HCT116 (cell line): ENCODE measurements around the gene MYH15. TPM values are rescaled to one million over a fixed set of nuclear protein-coding genes. Genes with fewer than 3 reads are reported as not detected.

ENCODE experiments used
- ATAC-seq: fragments of 200-7000 bp; cut with Tn5 transposase; 2 replicates; pipeline ENCODE4 v1.9.1; 2020; ENCODE audit warnings: mild to moderate bottlenecking, moderate library complexity
- Bru-seq: library from RNA; stranded (reverse); fragments of 400-500 nt; gene quantifications from one replicate; lab custom pipeline; 2021; lab: Mats Ljungman, UMichigan
- BruChase-seq, 2 experiments: library from RNA; stranded (reverse); fragments of 400-500 nt; gene quantifications; one replicate each; lab custom pipeline; 2021; lab: Mats Ljungman, UMichigan
- BruUV-seq: library from RNA; stranded (reverse); fragments of 400-500 nt; replicated peaks from 2 replicates; lab custom pipeline; 2021; lab: Mats Ljungman, UMichigan
- CTCF ChIA-PET: fragments of 300-600 bp; sonication (Branson Sonifier 250); formaldehyde crosslinking; loops from one replicate; lab custom pipeline; 2021; ENCODE audit warnings: antibody characterized with exemption; lab: Charles Lee
- POLR2A ChIA-PET: fragments of 300-600, 350-600 bp; sonication (Branson Sonifier 250); formaldehyde crosslinking; loops from one replicate; lab custom pipeline; 2021; ENCODE audit warnings: antibody characterized with exemption; lab: Charles Lee
- RAD21 ChIA-PET, 2 experiments: fragments of 300-600 bp; sonication (Branson Sonifier 250); formaldehyde crosslinking; loops; one replicate each; lab custom pipeline; 2023; ENCODE audit warnings: low total read pairs in 2 of 2; ENCODE audit not compliant: uncharacterized antibody in 2 of 2, unreplicated experiment in 2 of 2, low non-redundant PET in 1 of 2; lab: Charles Lee
- DNase-seq: peaks from one replicate; pipeline ENCODE4 v3.0.0-alpha.2; 2010; ENCODE audit warnings: low read depth, low spot score
- H2AFZ ChIP-seq: fragments of 200-600 bp; shearing (Covaris generic), sonication (generic); 2 replicates; pipeline ENCODE4 v1.6.1; 2017; ENCODE audit warnings: low read depth, mixed run types, mixed read lengths, antibody characterized with exemption, low read length; ENCODE audit not compliant: poor library complexity, severe bottlenecking
- H3K27ac ChIP-seq: 2 replicates; pipeline ENCODE4 v1.5.1; 2012; ENCODE audit warnings: low read depth, low read length
- H3K27me3 ChIP-seq: fragments of 200-600 bp; sonication (generic); 2 replicates; pipeline ENCODE4 v1.6.1; 2016; ENCODE audit warnings: mixed run types, low read length, mixed read lengths; ENCODE audit not compliant: insufficient read depth
- H3K36me3 ChIP-seq, 2 experiments: fragments of 200-500 bp in 1 of 2; fragments of 200-600 bp in 1 of 2; sonication (Bioruptor generic) in 1 of 2; sonication (generic) in 1 of 2; 2 replicates each; pipeline versions ENCODE4 v1.5.1 to v1.6.1; 2014 to 2016; ENCODE audit warnings: low read length in 2 of 2, inconsistent platforms in 1 of 2, mixed read lengths in 1 of 2, mixed run types in 1 of 2; ENCODE audit not compliant: insufficient read depth in 2 of 2, control insufficient read depth in 1 of 2
- H3K4me1 ChIP-seq, 2 experiments: fragments of 200-600 bp in 1 of 2; sonication (generic) in 1 of 2; 2 replicates each; pipeline versions ENCODE4 v1.5.1 to v1.6.1; 2012 to 2017; ENCODE audit warnings: low read length in 2 of 2, inconsistent platforms in 1 of 2, mild to moderate bottlenecking in 1 of 2, mixed read lengths in 1 of 2, mixed run types in 1 of 2, moderate library complexity in 1 of 2; ENCODE audit not compliant: insufficient read depth in 2 of 2, control insufficient read depth in 1 of 2
- H3K4me2 ChIP-seq: fragments of 200-600 bp; sonication (generic); 2 replicates; pipeline ENCODE4 v1.6.1; 2017; ENCODE audit warnings: mixed run types, low read length, mixed read lengths
- H3K4me3 ChIP-seq, 2 experiments: fragments of 200-600 bp in 1 of 2; sonication (generic) in 1 of 2; replicated peaks in 1 of 2; 2 replicates each; pipeline ENCODE4 v1.5.1; 2011 to 2016; ENCODE audit warnings: low read length in 2 of 2, control low read depth in 1 of 2, low read depth in 1 of 2, mild to moderate bottlenecking in 1 of 2, mixed read lengths in 1 of 2, mixed run types in 1 of 2
- H3K79me2 ChIP-seq: fragments of 200-600 bp; sonication (generic); 2 replicates; pipeline ENCODE4 v1.6.1; 2017; ENCODE audit warnings: mild to moderate bottlenecking, mixed run types, low read length, moderate library complexity, mixed read lengths; ENCODE audit not compliant: insufficient read depth
- H3K9ac ChIP-seq: fragments of 200-600 bp; sonication (generic); 2 replicates; pipeline ENCODE4 v1.6.1; 2016; ENCODE audit warnings: low read length, mixed read lengths
- H3K9me2 ChIP-seq: fragments of 200-600 bp; sonication (generic), shearing (Covaris generic); 2 replicates; pipeline ENCODE4 v1.6.1; 2017; ENCODE audit warnings: mixed run types, mild to moderate bottlenecking, moderate library complexity; ENCODE audit not compliant: insufficient read depth
- H3K9me3 ChIP-seq, 2 experiments: fragments of 200-500 bp in 1 of 2; fragments of 200-600 bp in 1 of 2; sonication (Bioruptor generic) in 1 of 2; sonication (generic) in 1 of 2; 2 replicates each; pipeline ENCODE4 v1.6.1; 2014 to 2017; ENCODE audit warnings: low read length in 2 of 2, mixed read lengths in 2 of 2, inconsistent platforms in 1 of 2, low read depth in 1 of 2, mild to moderate bottlenecking in 1 of 2, mixed run types in 1 of 2, moderate library complexity in 1 of 2; ENCODE audit not compliant: control insufficient read depth in 1 of 2, insufficient read depth in 1 of 2
- H4K20me1 ChIP-seq: fragments of 200-600 bp; sonication (generic), shearing (Covaris generic); 2 replicates; pipeline ENCODE4 v1.6.1; 2017; ENCODE audit warnings: mixed run types, mild to moderate bottlenecking, moderate library complexity; ENCODE audit not compliant: insufficient read depth
- ATF3 ChIP-seq: IDR thresholded peaks from 2 replicates; pipeline ENCODE4 v1.6.1; 2012
- CEBPB ChIP-seq: IDR thresholded peaks from 2 replicates; pipeline ENCODE4 v1.6.1; 2012; ENCODE audit warnings: low read depth
- CTCF ChIP-seq, 3 experiments: fragments of 200-600 bp in 1 of 3; sonication (generic) in 1 of 3; IDR thresholded peaks in 2 of 3; conservative IDR thresholded peaks in 1 of 3; 2 replicates each; pipeline ENCODE4 v1.5.1; 2012 to 2017; ENCODE audit warnings: low read depth in 2 of 3, low read length in 2 of 3, antibody characterized with exemption in 1 of 3, borderline replicate concordance in 1 of 3, control low read depth in 1 of 3, mild to moderate bottlenecking in 1 of 3, mixed read lengths in 1 of 3, mixed run types in 1 of 3, moderate library complexity in 1 of 3; ENCODE audit not compliant: insufficient read depth in 1 of 3
- ELF1 ChIP-seq: IDR thresholded peaks from 2 replicates; pipeline ENCODE4 v1.6.1; 2012; ENCODE audit warnings: low read depth, borderline replicate concordance
- EZH2 ChIP-seq: fragments of 200-600 bp; sonication (generic); IDR thresholded peaks from 2 replicates; pipeline ENCODE4 v1.6.1; 2017; ENCODE audit warnings: antibody characterized with exemption, mixed run types
- EZH2phosphoT487 ChIP-seq: fragments of 200-600 bp; IDR thresholded peaks from 2 replicates; pipeline ENCODE4 v1.6.1; 2018; ENCODE audit warnings: antibody characterized with exemption, borderline replicate concordance
- FOSL1 ChIP-seq: IDR thresholded peaks from 2 replicates; pipeline ENCODE4 v1.6.1; 2012; ENCODE audit warnings: low read depth
- JUND ChIP-seq: IDR thresholded peaks from 2 replicates; pipeline ENCODE4 v1.6.1; 2012
- MAX ChIP-seq: IDR thresholded peaks from 2 replicates; pipeline ENCODE4 v1.6.1; 2012
- POLR2A ChIP-seq: IDR thresholded peaks from 2 replicates; pipeline ENCODE4 v1.7.0; 2011; ENCODE audit warnings: borderline replicate concordance; ENCODE audit not compliant: insufficient read depth, insufficient read length; ENCODE audit errors: extremely low read depth
- POLR2AphosphoS5 ChIP-seq: IDR thresholded peaks from 2 replicates; pipeline ENCODE4 v1.6.1; 2011; ENCODE audit warnings: mild to moderate bottlenecking, low read depth, low read length, moderate library complexity
- RAD21 ChIP-seq: IDR thresholded peaks from 2 replicates; pipeline ENCODE4 v1.6.1; 2012; ENCODE audit warnings: low read depth, mild to moderate bottlenecking
- REST ChIP-seq: IDR thresholded peaks from 2 replicates; pipeline ENCODE4 v1.6.1; 2012; ENCODE audit warnings: low read depth
- SIN3A ChIP-seq: IDR thresholded peaks from 2 replicates; pipeline ENCODE4 v1.6.1; 2012; ENCODE audit warnings: low read depth
- SP1 ChIP-seq: IDR thresholded peaks from 2 replicates; pipeline ENCODE4 v1.6.1; 2012; ENCODE audit warnings: low read depth
- ZFX ChIP-seq: fragments of 450-650 bp; IDR thresholded peaks from 2 replicates; pipeline ENCODE4 v1.6.1; 2017
- ZNF274 ChIP-seq: fragments of 200-500 bp; sonication (Bioruptor generic); IDR thresholded peaks from 2 replicates; pipeline ENCODE4 v1.6.1; 2014; ENCODE audit warnings: mild to moderate bottlenecking, low read depth, low read length, inconsistent platforms
- intact Hi-C: fragments of 100-400 bp; cut with micrococcal nuclease; formaldehyde crosslinking; loops from 2 replicates; pipeline ENCODE4 v1.10.0; 2022
- long read RNA-seq: library from polyadenylated mRNA; unstranded; transcript quantifications from one replicate; pipeline ENCODE4 v2.0.0, GENCODE V29; 2021; ENCODE audit not compliant: unreplicated experiment
- polyA plus RNA-seq: library from polyadenylated mRNA; unstranded; fragments of >200 nt; gene quantifications from 2 replicates; pipeline ENCODE4 v1.2.1, GENCODE V29; 2012; ENCODE audit warnings: missing spikeins
- total RNA-seq: library from RNA; stranded (reverse); gene quantifications from one replicate; pipeline ENCODE4 v1.2.1, GENCODE V29; 2021; ENCODE audit not compliant: unreplicated experiment

MYH15 gene
- total RNA-seq: 11.2 TPM
- polyA plus RNA-seq: 8.5 and 11.4 TPM in 2 replicates
- percentile 63 among the genes with signal in this experiment for Bru-seq, nascent RNA
- BruChase-seq, experiment 1, labeled RNA remaining after a 6-hour chase: percentile 70 among the genes with signal in this experiment
- BruChase-seq, experiment 2, labeled RNA remaining after a 2-hour chase: percentile 61 among the genes with signal in this experiment
- long read RNA-seq, partial matches to known transcripts: 8 of 15 reads
- long read RNA-seq, other reads (novel, unspliced or antisense): 7 of 15 reads

- no peak within 1 kb of the TSS for H2AFZ ChIP-seq
- H3K27me3 ChIP-seq: no peaks in the 10 kb centered on the region
- no peaks in the 10 kb centered on the region for H3K9me2 ChIP-seq
- H3K27ac ChIP-seq: no peak within 1 kb of the TSS
- RAD21 ChIA-PET: no interaction called here
- ATAC-seq (no peak), DNase-seq (no peak)
- no peak within 1 kb of the TSS for H3K4me3 ChIP-seq
- no TSS peak for BruUV-seq
- H3K9me3 ChIP-seq: no peaks in the 10 kb centered on the region
- no peaks in the 10 kb centered on the region for H3K4me1 ChIP-seq
- POLR2A ChIA-PET: no interaction called here
- no peak within 1 kb of the TSS for H3K4me2 ChIP-seq
- TF ChIP-seq SP1 (no peak), POLR2AphosphoS5 (no peak), EZH2phosphoT487 (no peak), MAX (no peak), JUND (no peak), FOSL1 (no peak), ZFX (no peak), EZH2 (no peak), POLR2A (no peak), ATF3 (no peak), REST (no peak), CEBPB (no peak), CTCF (IDR thresholded peaks at IDR 0.05 in 2 of 3, conservative IDR thresholded peaks at IDR 0.05 in 1 of 3; ENCODE audit: borderline replicate concordance in 1 of 3, insufficient read depth in 1 of 3, low read depth in 2 of 3, low read length in 2 of 3) (no peak), ZNF274 (no peak), RAD21 (no peak), SIN3A (no peak), ELF1 (no peak)
- H3K9ac ChIP-seq: no peak within 1 kb of the TSS
- intact Hi-C loops: no loop called here
- no peaks in the 10 kb centered on the region for H3K36me3 ChIP-seq
- CTCF ChIA-PET: no interaction called here
- no peaks in the 10 kb centered on the region for H3K79me2 ChIP-seq
- H4K20me1 ChIP-seq: no peaks in the 10 kb centered on the region
Measured at GRCh38 chr3:108510496-108510895, at the start of gene MYH15. Gene MYH15, minus strand, starts transcription at chr3:108510596. Its CDS starts 66 bp downstream, at chr3:108510530.
